Kidney (tissue), 14 donors: ENCODE measurements around the gene ADAMTS6. TPM values are rescaled to one million over a fixed set of nuclear protein-coding genes. Genes with fewer than 3 reads are reported as not detected.

Source experiments
- DNase-seq, 5 donors: peaks; one replicate each; pipeline ENCODE4 v3.0.0-alpha.2; 2013 to 2020
- FAIRE-seq: peaks from 2 replicates; lab custom pipeline; 2012; peaks lifted over from hg19 to GRCh38; lab: Jason Lieb, UNC
- H3K27ac ChIP-seq, 2 donors: one replicate each; pipeline ENCODE4 v1.7.0; 2013; ENCODE audit warnings: low read depth in 2 of 2, low read length in 2 of 2, inconsistent platforms in 1 of 2
- H3K27me3 ChIP-seq: one replicate; pipeline ENCODE4 v1.7.1; 2013; ENCODE audit warnings: low read length, inconsistent platforms; ENCODE audit not compliant: control insufficient read depth, insufficient read depth
- H3K36me3 ChIP-seq, 3 donors: one replicate each; pipeline versions ENCODE4 v1.7.0 to v1.7.1; 2013; ENCODE audit warnings: low read length in 3 of 3, control low read depth in 1 of 3, inconsistent platforms in 1 of 3; ENCODE audit not compliant: insufficient read depth in 3 of 3, control insufficient read depth in 2 of 3
- H3K4me1 ChIP-seq, 3 donors: one replicate each; pipeline versions ENCODE4 v1.7.0 to v1.7.1; 2013; ENCODE audit warnings: low read length in 3 of 3, inconsistent platforms in 1 of 3, low read depth in 1 of 3; ENCODE audit not compliant: control insufficient read depth in 2 of 3, insufficient read depth in 2 of 3
- H3K4me3 ChIP-seq, 3 donors: one replicate each; pipeline versions ENCODE4 v1.7.0 to v1.8.1; 2013; ENCODE audit warnings: low read length in 3 of 3, control low read depth in 1 of 3, inconsistent platforms in 1 of 3
- H3K9ac ChIP-seq, 3 donors: one replicate each; pipeline versions ENCODE4 v1.7.0 to v1.7.1; 2013; ENCODE audit warnings: low read length in 3 of 3, control low read depth in 1 of 3, inconsistent platforms in 1 of 3
- H3K9me3 ChIP-seq, 3 donors: one replicate each; pipeline versions ENCODE4 v1.7.0 to v1.7.1; 2013; ENCODE audit warnings: low read length in 3 of 3, control low read depth in 1 of 3, inconsistent platforms in 1 of 3; ENCODE audit not compliant: control insufficient read depth in 2 of 3, insufficient read depth in 1 of 3
- intact Hi-C: fragments of 100-400 bp; cut with DNase I; formaldehyde crosslinking; loops from one replicate; pipeline ENCODE4 v1.11.1; 2022
- polyA plus RNA-seq: library from polyadenylated mRNA; stranded (reverse); fragments of 350-450 nt; fragmentation: Illumina TruSeq; extraction: RNeasy Lipid Tissue Mini Kit (QIAGEN cat#74804); gene quantifications from one replicate; pipeline ENCODE4 v1.2.3, GENCODE V29; 2014; ENCODE audit warnings: low read depth, low replicate concordance; ENCODE audit not compliant: insufficient read depth
- total RNA-seq: library from RNA; stranded (reverse); fragmentation: NEBNext Ultra II Directional; extraction: Animal tissue kit (Norgen Biotek cat#: 25700); gene quantifications from one replicate; pipeline ENCODE4 v1.2.1, GENCODE V29; 2021
- TF ChIP-seq, protein P1 (sequence below): IDR thresholded peaks from 3 replicates; pipeline ENCODE4 v1.5.1; 2012; ENCODE audit warnings: mild to moderate bottlenecking, moderate library complexity, borderline replicate concordance; ENCODE audit not compliant: insufficient read depth; ENCODE audit errors: extremely low read depth
- donor health status: control.
- donor health status: control.
- donor health status: control.
- donor health status: control.
- donor health status: control.
- donor health status: DM: yes; HTN: yes; CAD: no.
- donor health status: Normal renal cell carcinoma (clear cell type).

Gene ADAMTS6
- total and polyA plus RNA-seq, 2 donors from 2014 or later, result 0.32 to 6.7 TPM

DNA sequence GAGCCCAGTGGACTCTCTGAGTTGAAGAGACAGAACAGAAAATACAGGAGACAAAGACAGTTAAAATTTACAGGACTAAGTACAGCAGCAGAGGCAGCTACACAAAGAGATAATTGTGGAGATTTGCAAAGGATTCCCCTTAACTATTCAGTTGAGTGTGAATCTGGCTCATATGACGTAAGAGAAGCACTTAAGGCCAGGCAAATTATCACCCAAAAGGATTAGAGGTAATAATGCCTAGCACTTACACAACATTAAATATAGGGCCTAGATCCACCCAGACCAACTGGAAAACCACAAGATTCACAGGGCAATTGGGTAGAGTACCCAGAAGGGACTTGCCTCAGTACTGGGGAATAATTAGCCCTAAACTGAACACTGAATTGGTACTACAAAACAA, 41.3 kb downstream of the ADAMTS6 start:
- no peak overlapping the region for H3K4me3 ChIP-seq
- H3K9me3 ChIP-seq, result no peaks in the 10 kb centered on the region
- no peaks in the 10 kb centered on the region for H3K27me3 ChIP-seq
- H3K9ac ChIP-seq, result no peak overlapping the region
- no peak overlapping the region for H3K27ac ChIP-seq
- TF ChIP-seq, protein P1, sequence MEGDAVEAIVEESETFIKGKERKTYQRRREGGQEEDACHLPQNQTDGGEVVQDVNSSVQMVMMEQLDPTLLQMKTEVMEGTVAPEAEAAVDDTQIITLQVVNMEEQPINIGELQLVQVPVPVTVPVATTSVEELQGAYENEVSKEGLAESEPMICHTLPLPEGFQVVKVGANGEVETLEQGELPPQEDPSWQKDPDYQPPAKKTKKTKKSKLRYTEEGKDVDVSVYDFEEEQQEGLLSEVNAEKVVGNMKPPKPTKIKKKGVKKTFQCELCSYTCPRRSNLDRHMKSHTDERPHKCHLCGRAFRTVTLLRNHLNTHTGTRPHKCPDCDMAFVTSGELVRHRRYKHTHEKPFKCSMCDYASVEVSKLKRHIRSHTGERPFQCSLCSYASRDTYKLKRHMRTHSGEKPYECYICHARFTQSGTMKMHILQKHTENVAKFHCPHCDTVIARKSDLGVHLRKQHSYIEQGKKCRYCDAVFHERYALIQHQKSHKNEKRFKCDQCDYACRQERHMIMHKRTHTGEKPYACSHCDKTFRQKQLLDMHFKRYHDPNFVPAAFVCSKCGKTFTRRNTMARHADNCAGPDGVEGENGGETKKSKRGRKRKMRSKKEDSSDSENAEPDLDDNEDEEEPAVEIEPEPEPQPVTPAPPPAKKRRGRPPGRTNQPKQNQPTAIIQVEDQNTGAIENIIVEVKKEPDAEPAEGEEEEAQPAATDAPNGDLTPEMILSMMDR, result no peak
- DNase-seq (no peak), FAIRE-seq (no peak)
- H3K36me3 ChIP-seq, result no peaks in the 10 kb centered on the region
- intact Hi-C loops, result no loop called here
- H3K4me1 ChIP-seq, result no peaks in the 10 kb centered on the region

DNA sequence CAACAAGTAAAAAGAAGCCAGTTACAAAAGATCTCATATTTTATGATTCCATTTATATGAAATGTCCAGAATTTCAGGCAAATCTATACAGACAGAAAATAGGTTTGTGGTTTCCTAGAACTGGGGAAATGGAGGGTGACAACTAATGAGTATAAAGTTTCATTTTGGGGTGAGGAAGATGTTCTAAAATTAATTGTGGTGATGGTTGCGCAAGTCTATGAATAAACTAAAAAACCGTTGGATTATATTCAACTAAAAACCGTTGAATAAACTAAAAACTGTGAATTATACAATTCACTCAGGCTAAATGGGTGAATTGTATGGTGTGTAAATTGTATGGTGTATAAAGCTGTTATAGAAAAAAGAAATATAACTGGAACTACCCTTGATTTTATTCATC, 47.6 kb downstream of the ADAMTS6 start:
- H3K27me3 ChIP-seq, result no peaks in the 10 kb centered on the region
- H3K4me3 ChIP-seq, result no peak overlapping the region
- TF ChIP-seq, protein P1, result no peak
- no peak overlapping the region for H3K27ac ChIP-seq
- H3K9me3 ChIP-seq, result no peaks in the 10 kb centered on the region
- intact Hi-C loops, result no loop called here
- FAIRE-seq (no peak), DNase-seq (no peak)
- no peaks in the 10 kb centered on the region for H3K4me1 ChIP-seq
- H3K9ac ChIP-seq, result no peak overlapping the region
- H3K36me3 ChIP-seq, result no peaks in the 10 kb centered on the region

DNA sequence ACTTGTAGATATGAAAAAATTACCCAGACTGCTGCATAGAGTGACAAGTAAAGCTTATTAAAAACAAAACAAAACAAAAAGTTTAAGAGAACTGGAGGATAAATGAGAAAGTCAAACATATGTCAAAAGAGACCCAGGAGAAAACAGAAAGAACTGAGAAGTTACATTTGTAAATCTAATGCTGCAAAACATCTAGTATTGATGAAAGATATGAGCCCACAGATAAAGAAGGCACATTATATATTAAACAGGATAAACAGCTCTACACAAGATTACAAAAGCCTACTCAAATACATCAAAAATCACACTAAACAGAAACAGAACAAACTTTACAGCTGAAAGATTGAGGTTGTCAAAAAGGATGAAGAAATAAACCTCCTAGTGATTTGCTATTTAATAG, 55.1 kb downstream of the ADAMTS6 start:
- Histone ChIP-seq H3K4me3 (no peak overlapping the region), H3K27me3 (no peaks in the 10 kb centered on the region), H3K36me3 (no peaks in the 10 kb centered on the region), H3K9me3 (no peaks in the 10 kb centered on the region), H3K9ac (no peak overlapping the region), H3K27ac (no peak overlapping the region), H3K4me1 (no peaks in the 10 kb centered on the region)
- intact Hi-C loops, result no loop called here
- DNase-seq, result no peak
- no peak for FAIRE-seq
- TF ChIP-seq, protein P1, result no peak

DNA sequence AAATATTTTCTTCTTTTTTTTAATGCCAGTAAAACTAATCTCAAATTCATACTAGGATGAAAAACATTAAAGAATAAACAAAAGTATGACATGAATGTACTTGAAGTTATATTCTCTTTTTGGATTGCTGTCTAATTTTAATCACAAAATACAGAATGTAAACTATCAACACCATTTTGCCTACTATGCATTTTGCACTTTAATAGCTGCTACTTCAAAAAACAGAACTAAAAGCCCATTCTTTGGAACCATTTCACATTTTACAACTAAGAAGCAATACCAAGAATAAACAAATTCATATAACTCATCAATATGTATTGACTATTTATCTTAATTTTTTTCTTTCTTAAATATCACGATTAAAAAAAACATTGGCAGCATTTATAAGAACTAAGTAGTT, 58.1 kb downstream of the ADAMTS6 start:
- Histone ChIP-seq H3K27ac (no peak overlapping the region), H3K9ac (no peak overlapping the region), H3K36me3 (no peaks in the 10 kb centered on the region), H3K27me3 (no peaks in the 10 kb centered on the region), H3K9me3 (peaks cover 0 to 14% (median 4%) of the 10 kb centered on the region in 3 donors), H3K4me1 (no peaks in the 10 kb centered on the region), H3K4me3 (no peak overlapping the region)
- intact Hi-C loops, result no loop called here
- FAIRE-seq (no peak), DNase-seq (no peak)
- TF ChIP-seq, protein P1, result no peak
